Endothelial cell of umbilical vein (primary cell): Measurements from ENCODE around the gene SCAI. TPM values are rescaled to one million over a fixed set of nuclear protein-coding genes. Genes with fewer than 3 reads are reported as not detected.

Experiments
- BruUV-seq: library from RNA; stranded (reverse); fragments of 400-500 nt; replicated peaks from 2 replicates; lab custom pipeline; 2021; lab: Mats Ljungman, UMichigan
- CTCF ChIA-PET: fragments of 300-600, 350-600 bp; sonication (Branson Sonifier 250); formaldehyde crosslinking; loops from one replicate; lab custom pipeline; 2021; ENCODE audit warnings: antibody characterized with exemption, inconsistent platforms; lab: Charles Lee
- POLR2A ChIA-PET: fragments of 300-600, 350-600 bp; sonication (Branson Sonifier 250); formaldehyde crosslinking; loops from one replicate; lab custom pipeline; 2021; ENCODE audit warnings: antibody characterized with exemption, inconsistent platforms; lab: Charles Lee
- DNase-seq: peaks from one replicate; pipeline ENCODE4 v3.0.0-alpha.2; 2011; ENCODE audit warnings: low read depth, low spot score
- FAIRE-seq: peaks from 2 replicates; lab custom pipeline; 2011; peaks lifted over from hg19 to GRCh38; lab: Jason Lieb, UNC
- H2AFZ ChIP-seq: 2 replicates; pipeline ENCODE4 v1.6.0; 2012; ENCODE audit warnings: low read depth, low read length, control low read depth, inconsistent platforms
- H3K27ac ChIP-seq: 2 replicates; pipeline ENCODE4 v1.5.1; 2011; ENCODE audit warnings: low read depth, mild to moderate bottlenecking, control low read depth, low read length, moderate library complexity; ENCODE audit not compliant: insufficient read depth
- H3K27me3 ChIP-seq, 2 experiments: 2 replicates each; pipeline versions ENCODE4 v1.6.0 to v1.6.1; 2011; ENCODE audit warnings: low read length in 2 of 2, mixed read lengths in 1 of 2; ENCODE audit not compliant: control insufficient read depth in 2 of 2, insufficient read depth in 2 of 2
- H3K36me3 ChIP-seq, 2 experiments: 2 replicates in 1 of 2; 3 replicates in 1 of 2; pipeline ENCODE4 v1.5.1; 2011; ENCODE audit warnings: low read length in 2 of 2, mild to moderate bottlenecking in 1 of 2, moderate library complexity in 1 of 2; ENCODE audit not compliant: control insufficient read depth in 2 of 2, insufficient read depth in 2 of 2; ENCODE audit errors: extremely low read depth in 1 of 2
- H3K4me1 ChIP-seq: 3 replicates; pipeline ENCODE4 v1.5.1; 2011; ENCODE audit warnings: mild to moderate bottlenecking, low read length; ENCODE audit not compliant: control insufficient read depth, insufficient read depth; ENCODE audit errors: extremely low read depth
- H3K4me2 ChIP-seq: 2 replicates; pipeline ENCODE4 v1.6.1; 2011; ENCODE audit warnings: low read length, control low read depth, mixed read lengths; ENCODE audit not compliant: insufficient read depth
- H3K4me3 ChIP-seq, 3 experiments: fragments of 200-600 bp in 1 of 3; sonication (generic), shearing (Covaris generic) in 1 of 3; replicated peaks in 1 of 3; 2 replicates each; pipeline ENCODE4 v1.5.1; 2011 to 2016; ENCODE audit warnings: control low read depth in 3 of 3, low read length in 3 of 3, mild to moderate bottlenecking in 2 of 3, inconsistent platforms in 1 of 3, low read depth in 1 of 3, moderate library complexity in 1 of 3; ENCODE audit not compliant: insufficient read depth in 1 of 3
- H3K79me2 ChIP-seq: 2 replicates; pipeline ENCODE4 v1.6.0; 2012; ENCODE audit warnings: low read length, inconsistent platforms; ENCODE audit not compliant: control insufficient read depth, insufficient read depth
- H3K9ac ChIP-seq: replicated peaks from 2 replicates; pipeline ENCODE3; 2011; ENCODE audit warnings: low read length, control low read depth; ENCODE audit not compliant: insufficient read depth; ENCODE audit errors: extremely low read depth
- H3K9me1 ChIP-seq: replicated peaks from 3 replicates; pipeline ENCODE4 v1.6.0; 2011; ENCODE audit warnings: mild to moderate bottlenecking, low read length; ENCODE audit not compliant: control insufficient read depth, insufficient read depth; ENCODE audit errors: extremely low read depth
- H3K9me3 ChIP-seq: replicated peaks from 2 replicates; pipeline ENCODE4 v1.5.1; 2012; ENCODE audit warnings: low read length, inconsistent platforms; ENCODE audit not compliant: control insufficient read depth, insufficient read depth
- H4K20me1 ChIP-seq: replicated peaks from 2 replicates; pipeline ENCODE3; 2011; ENCODE audit warnings: mild to moderate bottlenecking, low read length; ENCODE audit not compliant: control insufficient read depth, insufficient read depth; ENCODE audit errors: extremely low read depth
- EZH2 ChIP-seq: IDR thresholded peaks from 2 replicates; pipeline ENCODE4 v1.6.1; 2012; ENCODE audit warnings: borderline replicate concordance, low read depth, mild to moderate bottlenecking, moderate library complexity, low read length, inconsistent platforms; ENCODE audit not compliant: severe bottlenecking
- GATA2 ChIP-seq: IDR thresholded peaks from 2 replicates; pipeline ENCODE4 v1.7.0; 2011; ENCODE audit warnings: low read depth, mild to moderate bottlenecking, moderate library complexity, mixed read lengths, low read length; ENCODE audit not compliant: insufficient read length, insufficient read depth
- JUN ChIP-seq: IDR thresholded peaks from 2 replicates; pipeline ENCODE4 v1.6.1; 2011; ENCODE audit warnings: borderline replicate concordance, low read depth; ENCODE audit not compliant: insufficient read length, insufficient read depth
- MAX ChIP-seq: IDR thresholded peaks from 2 replicates; pipeline ENCODE4 v1.6.1; 2011; ENCODE audit not compliant: insufficient read depth, insufficient read length
- POLR2A ChIP-seq: IDR thresholded peaks from 2 replicates; pipeline ENCODE4 v1.6.1; 2012; ENCODE audit warnings: low read depth, mild to moderate bottlenecking, control low read depth, low read length
- dilution Hi-C: fragments of 300-500 bp; cut with MboI; formaldehyde crosslinking; loops from one replicate; pipeline ENCODE4 v1.15.0; 2019; ENCODE audit warnings: low sequenced_read_pairs; ENCODE audit not compliant: extremely low pct_ligation_motif_present
- intact Hi-C: fragments of 100-400 bp; cut with micrococcal nuclease; formaldehyde crosslinking; loops from one replicate; pipeline ENCODE4 v1.10.0; 2022
- polyA plus RNA-seq, 4 experiments: library from polyadenylated mRNA; depleted of rRNA in 3 of 4; stranded (reverse) in 3 of 4; unstranded in 1 of 4; fragments of >200 nt; gene quantifications; 2 replicates each; pipeline versions ENCODE4 v1.2.1 to v1.2.3, GENCODE V29; 2011 to 2012; ENCODE audit warnings: missing spikeins in 1 of 4
- total RNA-seq: library from RNA; stranded (reverse); gene quantifications from 2 replicates; pipeline ENCODE4 v1.2.3, GENCODE V29; 2021
- TF ChIP-seq, protein P1 (sequence below), 2 donors: IDR thresholded peaks; 1 replicate in 1 of 2; 2 replicates in 1 of 2; pipeline ENCODE4 v1.5.1; 2011; ENCODE audit warnings: low read length in 2 of 2, mild to moderate bottlenecking in 2 of 2, moderate library complexity in 2 of 2, control low read depth in 1 of 2, inconsistent platforms in 1 of 2, low read depth in 1 of 2; ENCODE audit not compliant: insufficient read depth in 1 of 2; ENCODE audit errors: extremely low read depth in 1 of 2

SCAI gene
- total and polyA plus RNA-seq, 2 donors (not counting 3 experiments of a cell fraction or from before 2014, with no cell fraction given) = 2.0 to 9.3 TPM

DNA sequence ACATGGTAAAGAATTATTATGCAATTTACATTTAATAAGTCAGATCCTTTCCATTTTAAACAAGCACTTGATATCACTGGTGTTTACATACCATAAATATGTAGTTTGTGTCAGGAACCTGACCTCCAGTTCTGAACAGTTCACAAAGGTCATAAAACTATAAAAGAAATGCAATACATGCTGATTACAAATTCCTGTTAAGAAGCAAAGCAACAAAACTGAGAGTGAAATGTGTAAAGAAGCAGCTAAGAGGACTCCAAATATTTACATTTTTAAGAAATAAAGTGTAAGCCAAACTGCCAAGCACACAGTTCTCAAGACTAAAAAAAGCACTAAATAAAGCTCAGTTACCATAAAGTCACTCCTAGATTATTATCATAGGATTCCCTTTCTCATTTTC, 17.4 kb upstream of the SCAI start:
- Histone ChIP-seq H3K4me2 (no peak overlapping the region), H3K9me1 (no peaks in the 10 kb centered on the region), H2AFZ (no peak overlapping the region), H3K36me3 (no peaks in the 10 kb centered on the region), H3K27ac (no peak overlapping the region), H3K9ac (no peak overlapping the region), H4K20me1 (no peaks in the 10 kb centered on the region), H3K4me1 (no peaks in the 10 kb centered on the region), H3K9me3 (no peaks in the 10 kb centered on the region), H3K79me2 (peaks cover 9% of the 10 kb centered on the region), H3K4me3 (no peak overlapping the region), H3K27me3 (no peaks in the 10 kb centered on the region)
- no TSS peak for BruUV-seq
- FAIRE-seq (no peak), DNase-seq (no peak)
- ChIA-PET CTCF (interaction anchor here (0.6 kb wide), 1 partner anchor 100 kb away, joined by 3 read pairs; no protein-coding TSS in a partner anchor), POLR2A (no interaction called here)
- dilution Hi-C loops (no loop called here), intact Hi-C loops (no loop called here)
- TF ChIP-seq, protein P1, sequence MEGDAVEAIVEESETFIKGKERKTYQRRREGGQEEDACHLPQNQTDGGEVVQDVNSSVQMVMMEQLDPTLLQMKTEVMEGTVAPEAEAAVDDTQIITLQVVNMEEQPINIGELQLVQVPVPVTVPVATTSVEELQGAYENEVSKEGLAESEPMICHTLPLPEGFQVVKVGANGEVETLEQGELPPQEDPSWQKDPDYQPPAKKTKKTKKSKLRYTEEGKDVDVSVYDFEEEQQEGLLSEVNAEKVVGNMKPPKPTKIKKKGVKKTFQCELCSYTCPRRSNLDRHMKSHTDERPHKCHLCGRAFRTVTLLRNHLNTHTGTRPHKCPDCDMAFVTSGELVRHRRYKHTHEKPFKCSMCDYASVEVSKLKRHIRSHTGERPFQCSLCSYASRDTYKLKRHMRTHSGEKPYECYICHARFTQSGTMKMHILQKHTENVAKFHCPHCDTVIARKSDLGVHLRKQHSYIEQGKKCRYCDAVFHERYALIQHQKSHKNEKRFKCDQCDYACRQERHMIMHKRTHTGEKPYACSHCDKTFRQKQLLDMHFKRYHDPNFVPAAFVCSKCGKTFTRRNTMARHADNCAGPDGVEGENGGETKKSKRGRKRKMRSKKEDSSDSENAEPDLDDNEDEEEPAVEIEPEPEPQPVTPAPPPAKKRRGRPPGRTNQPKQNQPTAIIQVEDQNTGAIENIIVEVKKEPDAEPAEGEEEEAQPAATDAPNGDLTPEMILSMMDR (IDR thresholded peaks at IDR 0.05; ENCODE audit: extremely low read depth in 1 of 2, insufficient read depth in 1 of 2, low read depth in 1 of 2, low read length in 2 of 2) = no peak
- no peak for TF ChIP-seq MAX
- no peak for TF ChIP-seq GATA2
- no peak for TF ChIP-seq EZH2
- TF ChIP-seq POLR2A = no peak
- no peak for TF ChIP-seq JUN
